ENCODE data around the gene CD36. TPM values are rescaled to one million over a fixed set of nuclear protein-coding genes. Genes with fewer than 3 reads are reported as not detected.

CD36 gene
- polyA plus RNA-seq: 1,000 to 10,000 TPM in 1 of 3 donors, 100 to 1,000 TPM in 2; 131 to 1,338 (median 612) TPM

DNA sequence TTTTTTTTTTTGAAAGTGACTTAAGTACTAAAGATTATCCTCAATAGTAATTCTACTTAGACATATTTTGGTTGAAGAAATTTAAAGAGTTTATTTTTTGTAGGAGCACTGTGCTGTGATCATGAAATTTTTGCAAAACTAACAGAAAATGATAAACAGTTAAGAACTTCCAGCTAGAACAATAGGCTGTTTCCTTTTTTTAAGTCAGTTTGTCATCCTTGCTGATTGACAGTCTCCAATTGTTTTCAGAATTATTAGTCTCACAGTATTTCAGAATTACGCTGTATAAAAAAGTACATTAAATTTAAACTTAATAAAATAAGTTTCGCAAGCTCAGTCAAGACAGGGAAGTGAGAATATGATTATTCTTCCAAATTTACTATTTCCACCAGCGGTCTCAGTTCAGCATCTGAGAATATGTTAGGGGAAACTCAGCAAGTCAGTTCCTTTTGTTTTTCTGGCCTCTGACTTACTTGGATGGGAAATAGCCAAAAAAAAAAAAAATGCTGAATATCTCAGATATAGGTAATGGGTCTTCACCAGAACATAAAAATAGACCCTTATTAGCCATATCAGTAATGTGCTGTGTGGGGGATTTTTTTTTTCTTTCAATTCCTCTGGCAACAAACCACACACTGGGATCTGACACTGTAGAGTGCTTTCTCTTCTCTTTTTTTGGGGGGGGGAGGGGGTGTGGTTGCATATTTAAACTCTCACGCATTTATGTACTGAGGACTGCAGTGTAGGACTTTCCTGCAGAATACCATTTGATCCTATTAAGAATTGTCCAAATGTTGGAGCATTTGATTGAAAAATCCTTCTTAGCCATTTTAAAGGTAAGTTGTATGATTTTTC is at the start of gene CD36:
Gene CD36 (plus strand): TSS at position 732 of the 855 bp plus-strand sequence. CDS start 8,099 bp downstream, outside the sequence.
- 55 to 80% (median 56%) methylated on average over 4 of the region's 4 CpGs for WGBS, 3 donors
- no peak within 1 kb of the TSS for H3K27ac ChIP-seq (ENCODE audit: low read depth, low read length)

- WGBS, 3 donors: 25 to 83% (median 38%) methylated on average over 1 of the region's 1 CpG
- no peak overlapping the region for H3K27ac ChIP-seq (ENCODE audit: low read depth, low read length)
Measured at GRCh38 chr7:80589631-80590030, 48.8 kb upstream of the CD36 start.

DNA sequence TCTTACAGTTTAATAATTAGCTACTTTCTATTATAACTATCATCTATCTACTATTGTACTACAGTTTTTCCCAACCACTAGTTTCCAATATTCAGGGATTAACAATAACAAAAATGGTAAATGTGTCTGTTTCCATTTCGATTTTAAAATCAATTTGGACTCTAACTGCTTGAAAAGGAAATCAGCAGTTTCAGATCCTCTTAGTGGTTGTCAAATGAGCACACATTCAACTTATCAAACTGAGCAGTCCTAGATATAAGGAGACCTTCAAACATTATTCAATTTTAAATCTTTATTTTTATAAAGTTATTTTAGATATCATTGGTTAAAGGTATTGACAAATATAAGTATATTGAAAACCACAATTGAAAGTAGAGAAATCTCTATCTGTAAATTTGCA is 46.8 kb upstream of the CD36 start:
- WGBS, 3 donors: 58 to 65% (median 62%) methylated on average over 1 of the region's 1 CpG
- no peak overlapping the region for H3K27ac ChIP-seq (ENCODE audit: low read depth, low read length)

- WGBS, 3 donors: 64 to 85% (median 73%) methylated on average over 7 of the region's 7 CpGs
- no peak overlapping the region for H3K27ac ChIP-seq (ENCODE audit: low read depth, low read length)
Measured at GRCh38 chr7:80593869-80594586, 44.4 kb upstream of the CD36 start.

DNA sequence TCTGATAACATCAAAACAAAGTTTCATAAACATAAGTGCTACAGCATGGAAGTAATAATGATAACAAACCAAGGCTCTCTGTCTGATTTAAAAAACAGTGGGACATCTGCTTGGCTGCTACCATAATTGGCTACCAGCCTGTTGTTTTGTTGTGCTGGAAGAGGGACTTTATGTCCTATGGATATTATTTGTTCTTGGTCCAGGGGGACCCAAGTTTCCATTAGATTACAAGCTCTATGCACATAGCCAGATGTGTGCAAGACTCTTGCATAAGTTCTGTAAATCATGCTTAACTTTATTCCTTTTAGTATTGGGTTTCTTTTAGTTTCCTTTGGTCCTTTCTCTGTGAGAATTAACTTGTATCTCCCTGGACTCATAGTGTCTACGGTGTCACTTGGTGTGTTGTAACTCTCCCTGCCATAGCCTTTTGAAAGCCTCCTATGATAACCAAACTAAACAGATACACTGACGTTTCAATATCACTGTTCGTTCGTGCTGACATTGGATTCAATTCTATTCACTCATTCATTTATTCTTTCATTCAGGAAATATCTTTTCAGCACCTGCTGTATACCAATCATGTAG is 41.4 kb upstream of the CD36 start:
- 62 to 71% (median 70%) methylated on average over 4 of the region's 4 CpGs for WGBS, 3 donors
- H3K27ac ChIP-seq (ENCODE audit: low read depth, low read length): no peak overlapping the region

DNA sequence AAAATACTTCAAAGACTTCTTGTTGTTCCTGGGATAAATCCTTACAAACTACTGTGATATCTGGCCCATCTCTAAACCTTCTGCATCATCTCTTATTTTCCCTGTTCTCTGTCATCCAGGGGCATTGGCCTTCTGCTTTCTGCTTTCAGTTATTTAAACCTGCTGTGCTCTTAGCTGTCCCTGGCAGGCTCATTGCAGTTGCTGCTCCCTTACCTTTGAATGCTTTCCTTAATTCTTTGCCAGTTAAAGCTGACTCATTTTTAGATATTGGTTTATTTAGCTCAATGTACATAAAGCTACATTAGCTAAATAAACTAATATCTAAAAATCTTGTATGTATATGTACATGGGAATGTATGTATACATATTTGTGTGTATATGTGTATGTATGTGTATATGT is 40.6 kb upstream of the CD36 start:
- no peak overlapping the region for H3K27ac ChIP-seq (ENCODE audit: low read depth, low read length)

GRCh38 chr7:80600046-80600445 is 38.4 kb upstream of the CD36 start:
- no peak overlapping the region for H3K27ac ChIP-seq (ENCODE audit: low read depth, low read length)

DNA sequence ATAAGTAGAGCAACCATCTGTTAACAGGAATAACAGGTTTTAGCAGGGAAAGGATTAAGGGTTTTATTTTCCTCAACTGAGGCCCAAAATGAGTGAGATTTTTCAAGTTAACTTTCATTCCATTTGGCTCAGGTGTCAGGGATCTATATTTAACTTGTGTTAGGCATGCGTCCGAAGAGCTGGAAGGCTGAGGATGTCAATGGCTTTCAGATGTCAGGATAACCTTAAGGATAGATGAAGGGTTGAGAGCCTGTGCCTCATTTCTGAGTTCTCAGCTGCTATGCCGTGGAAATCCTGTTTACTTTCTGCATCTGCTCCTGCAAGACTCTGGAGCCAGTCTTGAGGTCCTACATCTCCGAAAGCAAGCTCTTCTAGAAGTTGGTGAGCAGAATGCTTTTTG is 36.4 kb upstream of the CD36 start:
- H3K27ac ChIP-seq (ENCODE audit: low read depth, low read length): no peak overlapping the region
- WGBS, 3 donors: 67 to 77% (median 75%) methylated on average over 4 of the region's 4 CpGs

More at GRCh38 chr7:80600046-80600445, 38.4 kb upstream of the CD36 start:
- 16 to 63% (median 55%) methylated on average over 2 of the region's 2 CpGs for WGBS, 3 donors

DNA sequence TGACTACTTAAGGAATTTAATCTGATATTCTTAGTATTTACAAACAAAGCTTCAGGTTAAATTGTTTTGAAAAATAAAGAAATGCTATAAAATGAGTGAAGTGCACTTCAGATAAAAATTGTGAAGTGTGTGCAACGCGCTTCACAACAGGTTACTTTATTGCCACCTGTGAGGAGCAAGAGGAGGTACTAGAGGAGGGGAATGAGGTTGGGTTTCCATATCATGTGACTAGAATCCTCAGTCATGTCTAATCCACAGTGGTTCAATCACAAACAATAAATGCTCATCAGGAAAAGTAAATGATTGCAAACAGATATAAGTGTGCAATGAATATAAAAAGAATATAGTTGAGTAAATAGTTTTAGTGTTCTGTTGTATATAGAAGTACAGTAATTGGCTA is 34.5 kb upstream of the CD36 start:
- WGBS, 3 donors: 78 to 91% (median 81%) methylated on average over 2 of the region's 2 CpGs
- no peak overlapping the region for H3K27ac ChIP-seq (ENCODE audit: low read depth, low read length)

GRCh38 chr7:80604436-80604835 is 34.0 kb upstream of the CD36 start:
- WGBS, 3 donors: 50 to 64% (median 55%) methylated on average over 2 of the region's 2 CpGs
- no peak overlapping the region for H3K27ac ChIP-seq (ENCODE audit: low read depth, low read length)

DNA sequence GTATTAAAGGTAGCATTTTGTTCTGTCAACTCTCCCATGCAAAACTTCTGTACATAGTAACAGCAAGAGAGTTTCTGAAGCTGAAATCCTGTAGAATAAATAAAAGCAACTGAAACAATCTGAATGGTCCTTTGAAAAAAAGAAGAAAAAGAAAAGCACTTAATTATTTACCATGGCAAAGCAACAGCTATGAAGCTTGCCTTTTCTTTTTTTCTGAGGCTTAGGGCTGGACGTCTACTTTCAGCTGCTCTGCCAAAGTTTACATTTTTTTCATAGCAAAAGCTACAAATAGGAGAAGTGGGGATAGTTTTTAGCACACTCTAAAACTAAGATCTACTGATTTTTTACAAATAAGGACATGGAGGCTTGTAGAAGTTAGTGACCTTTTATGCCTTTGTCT is 31.3 kb upstream of the CD36 start:
- 37 to 43% (median 42%) methylated on average over 1 of the region's 1 CpG for WGBS, 3 donors
- H3K27ac ChIP-seq (ENCODE audit: low read depth, low read length): no peak overlapping the region

DNA sequence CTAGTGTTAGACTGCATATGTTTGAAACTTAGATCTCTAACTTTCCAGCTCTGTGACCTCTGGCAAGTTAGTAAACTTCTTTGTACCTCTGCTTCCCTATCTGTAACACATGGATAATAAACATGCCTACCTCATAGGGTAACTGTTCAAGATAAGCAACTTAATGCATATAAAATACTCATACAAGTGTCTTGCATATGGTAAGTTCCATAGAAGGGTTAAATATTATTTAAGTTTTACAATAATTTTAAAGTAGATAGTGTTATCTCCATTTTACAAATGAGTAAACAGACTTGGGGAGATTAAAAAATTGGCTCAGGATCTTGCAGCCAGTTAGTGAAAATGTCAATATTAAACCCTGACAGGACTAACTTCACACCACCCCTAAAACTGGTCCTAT is 30.1 kb upstream of the CD36 start:
- H3K27ac ChIP-seq (ENCODE audit: low read depth, low read length): no peak overlapping the region

DNA sequence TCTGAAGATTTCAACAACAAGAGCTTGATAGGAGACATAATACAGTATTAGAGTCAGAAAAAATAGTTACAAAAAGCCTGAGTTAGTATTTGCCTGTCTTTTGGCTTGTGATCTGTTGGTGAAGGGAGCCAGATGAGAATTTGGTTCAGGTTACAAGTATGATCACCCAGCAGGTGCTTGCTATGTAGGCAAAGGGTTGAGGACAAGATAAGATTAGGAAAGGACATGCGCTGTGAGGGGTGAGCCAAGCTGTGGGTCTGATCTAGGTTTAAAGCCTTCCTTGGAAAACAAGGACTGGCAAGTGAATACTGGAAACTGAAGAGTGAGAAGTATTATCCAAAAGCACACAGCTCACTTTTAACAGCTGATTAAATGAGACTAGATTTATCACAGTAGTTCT is 28.7 kb upstream of the CD36 start:
- WGBS, 3 donors: 53 to 85% (median 82%) methylated on average over 1 of the region's 1 CpG
- H3K27ac ChIP-seq (ENCODE audit: low read depth, low read length): no peak overlapping the region

- 19 to 91% (median 73%) methylated on average over 3 of the region's 3 CpGs for WGBS, 3 donors
- H3K27ac ChIP-seq (ENCODE audit: low read depth, low read length): no peak overlapping the region
Measured at GRCh38 chr7:80611353-80611752, 27.1 kb upstream of the CD36 start.

DNA sequence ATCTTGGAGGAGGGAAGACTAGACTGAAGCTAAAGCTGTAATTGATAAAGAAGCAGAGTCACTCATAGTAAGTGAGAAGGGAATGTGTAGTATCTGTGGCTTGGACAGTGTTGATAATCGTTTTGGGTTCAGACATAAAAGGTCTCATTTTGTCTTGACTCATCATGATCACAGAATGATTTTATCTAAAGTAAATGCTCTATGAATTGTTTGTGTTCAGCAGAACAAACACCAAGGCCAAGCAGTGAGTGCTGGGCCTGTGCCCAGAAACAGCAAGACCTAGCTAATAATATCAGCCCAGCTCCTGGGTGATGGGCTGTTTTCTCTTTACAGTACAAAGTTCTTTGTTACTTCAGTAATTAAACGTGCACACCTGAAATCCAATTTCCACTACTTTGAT is 26.7 kb upstream of the CD36 start:
- no peak overlapping the region for H3K27ac ChIP-seq (ENCODE audit: low read depth, low read length)
- WGBS, 3 donors: 10 to 60% (median 50%) methylated on average over 2 of the region's 2 CpGs

DNA sequence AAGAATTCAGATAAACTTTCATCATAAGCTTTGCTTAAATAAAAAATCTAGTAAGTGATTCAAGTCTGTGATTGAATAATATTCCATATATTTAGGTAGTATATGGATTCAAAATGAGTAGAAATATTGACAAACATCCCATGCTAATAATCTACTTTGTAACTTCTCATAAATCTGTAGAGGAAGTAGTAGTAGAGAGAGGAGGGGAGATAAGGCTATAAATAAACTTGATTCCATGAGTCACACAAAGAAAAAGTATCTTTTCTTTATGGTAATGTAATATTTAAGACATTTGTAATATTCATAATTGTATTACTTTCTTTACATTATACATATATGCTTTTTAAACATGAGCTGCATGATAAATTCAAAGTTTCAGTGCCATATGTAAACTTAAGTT is 25.6 kb upstream of the CD36 start:
- H3K27ac ChIP-seq (ENCODE audit: low read depth, low read length): no peak overlapping the region

DNA sequence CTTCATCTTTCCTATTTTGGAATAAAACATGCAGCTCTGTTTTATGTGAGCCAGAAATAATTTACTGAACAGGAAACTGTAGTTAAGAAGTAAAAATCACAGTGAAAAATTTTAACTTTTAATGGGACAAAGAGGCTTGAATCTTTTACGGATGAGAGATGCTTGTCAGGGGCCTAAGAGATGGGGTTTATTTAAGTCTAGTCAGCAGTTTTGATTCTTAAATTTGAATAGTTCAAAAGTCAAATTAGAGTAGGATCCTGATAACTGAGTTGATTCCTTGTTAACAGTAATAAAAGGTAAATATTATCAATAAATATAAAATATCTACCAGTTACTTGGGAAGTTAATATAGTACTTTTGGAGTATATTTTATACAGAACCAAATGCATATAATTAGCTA is 24.9 kb upstream of the CD36 start:
- 76 to 98% (median 77%) methylated on average over 1 of the region's 1 CpG for WGBS, 3 donors

DNA sequence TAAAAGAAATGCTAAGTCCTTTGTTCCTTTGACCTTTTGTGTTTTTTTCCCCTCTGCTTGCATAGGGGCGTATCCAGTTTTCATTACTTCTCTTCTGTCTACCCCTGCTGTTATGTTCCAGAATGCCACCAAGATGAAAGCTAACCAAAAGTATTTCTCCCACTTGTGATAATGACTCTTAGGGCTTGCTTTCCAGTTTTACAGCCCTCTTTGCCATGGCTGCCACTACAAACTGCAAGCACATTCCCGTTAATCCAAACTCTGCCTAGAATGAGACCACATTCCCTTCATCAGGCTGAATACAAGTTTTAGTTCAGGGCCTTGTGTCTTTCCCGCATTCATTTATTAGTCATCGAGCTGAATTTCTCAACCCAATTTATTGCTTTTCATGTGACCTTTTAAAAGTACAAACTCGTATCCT is 23.6 kb upstream of the CD36 start:
- 55 to 90% (median 73%) methylated on average over 5 of the region's 5 CpGs for WGBS, 3 donors
- no peak overlapping the region for H3K27ac ChIP-seq (ENCODE audit: low read depth, low read length)

More for the DNA sequence above, 24.9 kb upstream of the CD36 start:
- H3K27ac ChIP-seq (ENCODE audit: low read depth, low read length): no peak overlapping the region

DNA sequence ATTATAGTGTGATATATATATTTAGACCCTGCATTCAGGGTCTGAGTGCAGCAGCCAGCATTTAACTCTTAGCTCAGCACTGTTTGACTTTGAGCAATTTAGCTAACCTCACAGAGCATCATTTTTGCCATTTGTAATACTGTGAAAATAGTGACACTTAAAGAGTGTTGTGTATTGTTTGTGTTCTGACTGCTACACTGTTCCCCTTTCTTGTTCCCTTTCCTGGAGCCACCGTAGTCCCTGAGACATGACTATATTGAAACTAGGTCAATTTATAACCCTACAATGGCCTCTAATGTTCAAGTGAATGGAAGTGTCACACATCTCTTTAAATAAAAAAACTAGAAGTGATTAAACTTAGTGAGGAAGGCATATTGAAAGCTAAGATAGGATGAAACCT is 20.3 kb upstream of the CD36 start:
- 41 to 76% (median 50%) methylated on average over 1 of the region's 1 CpG for WGBS, 3 donors

GRCh38 chr7:80619741-80620140 is 18.7 kb upstream of the CD36 start:
- no peak overlapping the region for H3K27ac ChIP-seq (ENCODE audit: low read depth, low read length)

More for the DNA sequence above, 20.3 kb upstream of the CD36 start:
- H3K27ac ChIP-seq (ENCODE audit: low read depth, low read length): no peak overlapping the region

Measured in adipose tissue (tissue), 3 donors.